B cell (primary cell): ENCODE results near the gene IQCK.

Source experiments
- CTCF ChIP-seq: fragments of 200-600 bp; IDR thresholded peaks from one replicate; pipeline ENCODE4 v1.8.0; 2022; ENCODE audit warnings: antibody characterized with exemption, mild to moderate bottlenecking
- EZH2 ChIP-seq: IDR thresholded peaks from 2 replicates; pipeline ENCODE4 v1.6.1; 2012; ENCODE audit warnings: borderline replicate concordance, low read depth, mild to moderate bottlenecking, moderate library complexity, low read length; ENCODE audit not compliant: insufficient read depth, poor library complexity, severe bottlenecking

- TF ChIP-seq CTCF (no peak), EZH2 (no peak)
Observed at GRCh38 chr16:19876501-19877059, 158.5 kb downstream of the IQCK start.
